Kidney (tissue), 14 donors: ENCODE results near the gene NPSR1. TPM values are rescaled to one million over a fixed set of nuclear protein-coding genes. Genes with fewer than 3 reads are reported as not detected.

Experiments
- DNase-seq, 5 donors: peaks; one replicate each; pipeline ENCODE4 v3.0.0-alpha.2; 2013 to 2020
- FAIRE-seq: peaks from 2 replicates; lab custom pipeline; 2012; peaks lifted over from hg19 to GRCh38; lab: Jason Lieb, UNC
- H3K27ac ChIP-seq, 2 donors: one replicate each; pipeline ENCODE4 v1.7.0; 2013; ENCODE audit warnings: low read depth in 2 of 2, low read length in 2 of 2, inconsistent platforms in 1 of 2
- H3K27me3 ChIP-seq: one replicate; pipeline ENCODE4 v1.7.1; 2013; ENCODE audit warnings: low read length, inconsistent platforms; ENCODE audit not compliant: control insufficient read depth, insufficient read depth
- H3K36me3 ChIP-seq, 3 donors: one replicate each; pipeline versions ENCODE4 v1.7.0 to v1.7.1; 2013; ENCODE audit warnings: low read length in 3 of 3, control low read depth in 1 of 3, inconsistent platforms in 1 of 3; ENCODE audit not compliant: insufficient read depth in 3 of 3, control insufficient read depth in 2 of 3
- H3K4me1 ChIP-seq, 3 donors: one replicate each; pipeline versions ENCODE4 v1.7.0 to v1.7.1; 2013; ENCODE audit warnings: low read length in 3 of 3, inconsistent platforms in 1 of 3, low read depth in 1 of 3; ENCODE audit not compliant: control insufficient read depth in 2 of 3, insufficient read depth in 2 of 3
- H3K4me3 ChIP-seq, 3 donors: one replicate each; pipeline versions ENCODE4 v1.7.0 to v1.8.1; 2013; ENCODE audit warnings: low read length in 3 of 3, control low read depth in 1 of 3, inconsistent platforms in 1 of 3
- H3K9ac ChIP-seq, 3 donors: one replicate each; pipeline versions ENCODE4 v1.7.0 to v1.7.1; 2013; ENCODE audit warnings: low read length in 3 of 3, control low read depth in 1 of 3, inconsistent platforms in 1 of 3
- H3K9me3 ChIP-seq, 3 donors: one replicate each; pipeline versions ENCODE4 v1.7.0 to v1.7.1; 2013; ENCODE audit warnings: low read length in 3 of 3, control low read depth in 1 of 3, inconsistent platforms in 1 of 3; ENCODE audit not compliant: control insufficient read depth in 2 of 3, insufficient read depth in 1 of 3
- CTCF ChIP-seq: IDR thresholded peaks from 3 replicates; pipeline ENCODE4 v1.5.1; 2012; ENCODE audit warnings: mild to moderate bottlenecking, moderate library complexity, borderline replicate concordance; ENCODE audit not compliant: insufficient read depth; ENCODE audit errors: extremely low read depth
- intact Hi-C: fragments of 100-400 bp; cut with DNase I; formaldehyde crosslinking; loops from one replicate; pipeline ENCODE4 v1.11.1; 2022
- polyA plus RNA-seq: library from polyadenylated mRNA; stranded (reverse); fragments of 350-450 nt; fragmentation: Illumina TruSeq; extraction: RNeasy Lipid Tissue Mini Kit (QIAGEN cat#74804); gene quantifications from one replicate; pipeline ENCODE4 v1.2.3, GENCODE V29; 2014; ENCODE audit warnings: low read depth, low replicate concordance; ENCODE audit not compliant: insufficient read depth
- total RNA-seq: library from RNA; stranded (reverse); fragmentation: NEBNext Ultra II Directional; extraction: Animal tissue kit (Norgen Biotek cat#: 25700); gene quantifications from one replicate; pipeline ENCODE4 v1.2.1, GENCODE V29; 2021
- donor health status: control.
- donor health status: control.
- donor health status: control.
- donor health status: control.
- donor health status: control.
- donor health status: DM: yes; HTN: yes; CAD: no.
- donor health status: Normal renal cell carcinoma (clear cell type).

The NPSR1 gene
- total and polyA plus RNA-seq, 2 donors from 2014 or later: not detected

- FAIRE-seq (no peak), DNase-seq (no peak)
- Histone ChIP-seq H3K27me3 (no peaks in the 10 kb centered on the region), H3K36me3 (no peaks in the 10 kb centered on the region), H3K4me3 (no peak overlapping the region), H3K9me3 (no peaks in the 10 kb centered on the region), H3K27ac (no peak overlapping the region), H3K9ac (no peak overlapping the region), H3K4me1 (no peaks in the 10 kb centered on the region)
- no peak for TF ChIP-seq CTCF
- intact Hi-C loops: no loop called here
Observed at GRCh38 chr7:34835901-34836600, 178.0 kb downstream of the NPSR1 start.

- FAIRE-seq: no peak
- no peaks in the 10 kb centered on the region for H3K27me3 ChIP-seq
- no peak for TF ChIP-seq CTCF
- H3K9ac ChIP-seq: no peak overlapping the region
- no peak for DNase-seq
- H3K36me3 ChIP-seq: no peaks in the 10 kb centered on the region
- intact Hi-C loops: no loop called here
- no peak overlapping the region for H3K27ac ChIP-seq
- H3K4me1 ChIP-seq: no peaks in the 10 kb centered on the region
- H3K9me3 ChIP-seq: no peaks in the 10 kb centered on the region
- H3K4me3 ChIP-seq: no peak overlapping the region
Observed at GRCh38 chr7:34837316-34837715, 179.3 kb downstream of the NPSR1 start.

GRCh38 chr7:34837801-34838201 lies 179.8 kb downstream of the NPSR1 start:
- no peaks in the 10 kb centered on the region for H3K36me3 ChIP-seq
- H3K27ac ChIP-seq: no peak overlapping the region
- FAIRE-seq (no peak), DNase-seq (no peak)
- H3K4me3 ChIP-seq: no peak overlapping the region
- no peaks in the 10 kb centered on the region for H3K4me1 ChIP-seq
- intact Hi-C loops: no loop called here
- H3K9me3 ChIP-seq: no peaks in the 10 kb centered on the region
- no peak overlapping the region for H3K9ac ChIP-seq
- H3K27me3 ChIP-seq: no peaks in the 10 kb centered on the region
- TF ChIP-seq CTCF: no peak

GRCh38 chr7:34838329-34838728 lies 180.3 kb downstream of the NPSR1 start:
- FAIRE-seq (no peak), DNase-seq (no peak)
- Histone ChIP-seq H3K27ac (no peak overlapping the region), H3K36me3 (no peaks in the 10 kb centered on the region), H3K9ac (no peak overlapping the region), H3K4me3 (no peak overlapping the region), H3K27me3 (no peaks in the 10 kb centered on the region), H3K9me3 (no peaks in the 10 kb centered on the region), H3K4me1 (no peaks in the 10 kb centered on the region)
- intact Hi-C loops: no loop called here
- TF ChIP-seq CTCF: no peak
